H1 (cell line): ENCODE measurements around the gene TBPL2. TPM values are rescaled to one million over a fixed set of nuclear protein-coding genes. Genes with fewer than 3 reads are reported as not detected.

Source experiments
- CTCF ChIA-PET: fragments of 300-600 bp; sonication (Branson Sonifier 250); formaldehyde crosslinking; loops from one replicate; lab custom pipeline; 2021; ENCODE audit not compliant: partially characterized antibody; lab: Charles Lee
- POLR2A ChIA-PET: fragments of 300-600 bp; sonication (Branson Sonifier 250); formaldehyde crosslinking; loops from one replicate; lab custom pipeline; 2021; ENCODE audit warnings: inconsistent platforms; ENCODE audit not compliant: partially characterized antibody; lab: Charles Lee
- DNase-seq, 2 experiments: peaks; one replicate each; pipeline versions ENCODE4 v3.0.0 to v3.0.0-alpha.2; 2010 to 2022; ENCODE audit warnings: low spot score in 2 of 2, low read depth in 1 of 2, mixed read lengths in 1 of 2
- FAIRE-seq: peaks from 2 replicates; lab custom pipeline; 2011; peaks lifted over from hg19 to GRCh38; lab: Jason Lieb, UNC
- H2AFZ ChIP-seq: 2 replicates; pipeline ENCODE4 v1.8.1; 2012; ENCODE audit warnings: low read length, inconsistent platforms
- H2AK5ac ChIP-seq: 2 replicates; pipeline ENCODE4 v1.6.1; 2013; ENCODE audit warnings: low read depth, low read length
- H2BK120ac ChIP-seq: replicated peaks from 2 replicates; pipeline ENCODE3; 2013; ENCODE audit warnings: low read depth, low read length, inconsistent platforms
- H2BK12ac ChIP-seq: 2 replicates; pipeline ENCODE4 v1.6.1; 2013; ENCODE audit warnings: low read depth, low read length
- H2BK15ac ChIP-seq: 2 replicates; pipeline ENCODE4 v1.6.1; 2013; ENCODE audit warnings: low read length
- H2BK20ac ChIP-seq: 2 replicates; pipeline ENCODE4 v1.6.1; 2013; ENCODE audit warnings: low read length
- H2BK5ac ChIP-seq: 2 replicates; pipeline ENCODE4 v1.6.1; 2013; ENCODE audit warnings: low read depth, low read length
- H3K14ac ChIP-seq: 2 replicates; pipeline ENCODE4 v1.6.1; 2013; ENCODE audit warnings: inconsistent platforms; ENCODE audit not compliant: insufficient read length
- H3K18ac ChIP-seq: 2 replicates; pipeline ENCODE4 v1.6.1; 2013; ENCODE audit warnings: low read length; ENCODE audit errors: extremely low read depth
- H3K23ac ChIP-seq: 2 replicates; pipeline ENCODE4 v1.6.1; 2013; ENCODE audit warnings: inconsistent platforms; ENCODE audit not compliant: insufficient read length
- H3K23me2 ChIP-seq: 2 replicates; pipeline ENCODE4 v1.6.1; 2013; ENCODE audit warnings: low read depth, low read length
- H3K27ac ChIP-seq: 2 replicates; pipeline ENCODE4 v1.6.1; 2011; ENCODE audit warnings: low read depth, low read length, inconsistent platforms
- H3K27me3 ChIP-seq, 4 experiments: replicated peaks in 1 of 4; 1 replicate in 1 of 4; 2 replicates in 3 of 4; pipeline versions ENCODE4 v1.6.1 to v1.8.1; 2011 to 2013; ENCODE audit warnings: low read length in 3 of 4, mild to moderate bottlenecking in 3 of 4, inconsistent platforms in 2 of 4, mixed read lengths in 2 of 4, moderate library complexity in 1 of 4; ENCODE audit not compliant: control insufficient read depth in 3 of 4, insufficient read depth in 3 of 4; ENCODE audit errors: extremely low read depth in 1 of 4
- H3K36me3 ChIP-seq, 4 experiments: 2 replicates each; pipeline versions ENCODE4 v1.6.1 to v1.8.1; 2011 to 2013; ENCODE audit warnings: mild to moderate bottlenecking in 4 of 4, low read length in 3 of 4, moderate library complexity in 2 of 4, control low read depth in 1 of 4, inconsistent platforms in 1 of 4; ENCODE audit not compliant: insufficient read depth in 4 of 4, control insufficient read depth in 2 of 4
- H3K4ac ChIP-seq: replicated peaks from 2 replicates; pipeline ENCODE3; 2013; ENCODE audit warnings: low read length, low read depth, mixed read lengths, inconsistent platforms; ENCODE audit not compliant: insufficient read length
- H3K4me1 ChIP-seq, 4 experiments: replicated peaks in 1 of 4; 1 replicate in 1 of 4; 2 replicates in 3 of 4; pipeline versions ENCODE4 v1.6.1 to v1.8.1; 2011 to 2013; ENCODE audit warnings: low read length in 3 of 4, inconsistent platforms in 2 of 4, mixed read lengths in 1 of 4; ENCODE audit not compliant: insufficient read depth in 4 of 4, control insufficient read depth in 3 of 4
- H3K4me2 ChIP-seq, 2 experiments: 2 replicates each; pipeline versions ENCODE4 v1.6.1 to v1.8.1; 2011 to 2013; ENCODE audit warnings: low read depth in 2 of 2, low read length in 2 of 2, control low read depth in 1 of 2, inconsistent platforms in 1 of 2, mild to moderate bottlenecking in 1 of 2; ENCODE audit not compliant: insufficient read depth in 1 of 2
- H3K4me3 ChIP-seq, 4 experiments: fragments of 200-600, 300-600 bp in 1 of 4; sonication (generic), shearing (Covaris generic), sonication (Bioruptor Twin) in 1 of 4; 2 replicates each; pipeline versions ENCODE4 v1.5.1 to v1.8.1; 2011 to 2016; ENCODE audit warnings: low read length in 4 of 4, low read depth in 3 of 4, control low read depth in 2 of 4, inconsistent platforms in 2 of 4, mild to moderate bottlenecking in 2 of 4, mixed read lengths in 1 of 4, moderate library complexity in 1 of 4; ENCODE audit not compliant: insufficient read depth in 2 of 4; ENCODE audit errors: extremely low read depth in 1 of 4
- H3K56ac ChIP-seq: replicated peaks from 2 replicates; pipeline ENCODE3; 2013; ENCODE audit warnings: low read depth, mild to moderate bottlenecking, mixed read lengths, low read length, inconsistent platforms; ENCODE audit not compliant: insufficient read length
- H3K79me1 ChIP-seq: 2 replicates; pipeline ENCODE4 v1.6.1; 2013; ENCODE audit warnings: low read depth, low read length, control low read depth
- H3K79me2 ChIP-seq, 2 experiments: 2 replicates each; pipeline versions ENCODE4 v1.6.1 to v1.8.1; 2012 to 2013; ENCODE audit warnings: low read length in 2 of 2, mild to moderate bottlenecking in 2 of 2, inconsistent platforms in 1 of 2; ENCODE audit not compliant: insufficient read depth in 2 of 2, control insufficient read depth in 1 of 2
- H3K9ac ChIP-seq, 4 experiments: replicated peaks in 1 of 4; 1 replicate in 1 of 4; 2 replicates in 3 of 4; pipeline versions ENCODE4 v1.6.1 to v1.8.1; 2011 to 2013; ENCODE audit warnings: low read depth in 3 of 4, low read length in 3 of 4, control low read depth in 2 of 4, mild to moderate bottlenecking in 2 of 4, moderate library complexity in 2 of 4, inconsistent platforms in 1 of 4; ENCODE audit errors: extremely low read depth in 1 of 4
- H3K9me3 ChIP-seq, 2 experiments: 2 replicates each; pipeline versions ENCODE4 v1.6.1 to v1.8.1; 2012 to 2013; ENCODE audit warnings: mild to moderate bottlenecking in 2 of 2, moderate library complexity in 2 of 2, control low read depth in 1 of 2, inconsistent platforms in 1 of 2, low read depth in 1 of 2, low read length in 1 of 2, mixed read lengths in 1 of 2; ENCODE audit not compliant: insufficient read depth in 2 of 2
- H4K20me1 ChIP-seq, 2 experiments: replicated peaks in 1 of 2; 2 replicates each; pipeline versions ENCODE3 to v1.8.1; 2011 to 2013; ENCODE audit warnings: inconsistent platforms in 2 of 2, low read length in 2 of 2, mild to moderate bottlenecking in 1 of 2; ENCODE audit not compliant: insufficient read depth in 2 of 2, control insufficient read depth in 1 of 2
- H4K5ac ChIP-seq: 2 replicates; pipeline ENCODE4 v1.6.1; 2013; ENCODE audit warnings: low read length, low read depth, mixed read lengths, inconsistent platforms; ENCODE audit not compliant: insufficient read length
- H4K8ac ChIP-seq: 2 replicates; pipeline ENCODE4 v1.8.0; 2013; ENCODE audit warnings: mild to moderate bottlenecking, moderate library complexity, low read length, inconsistent platforms; ENCODE audit not compliant: insufficient read depth; ENCODE audit errors: extremely low read depth
- H4K91ac ChIP-seq: replicated peaks from 2 replicates; pipeline ENCODE3; 2013; ENCODE audit warnings: low read length, mixed read lengths, inconsistent platforms; ENCODE audit not compliant: insufficient read length
- ATF2 ChIP-seq: IDR thresholded peaks from 2 replicates; pipeline ENCODE4 v1.6.1; 2012; ENCODE audit warnings: low read length, inconsistent platforms
- CTBP2 ChIP-seq: IDR thresholded peaks from 2 replicates; pipeline ENCODE4 v1.7.0; 2011; ENCODE audit warnings: borderline replicate concordance, mild to moderate bottlenecking, moderate library complexity, mixed read lengths, low read length; ENCODE audit not compliant: insufficient read depth, insufficient read length
- PHF8 ChIP-seq: fragments of 200-600 bp; sonication (generic); conservative IDR thresholded peaks from 2 replicates; pipeline ENCODE4 v1.7.1; 2012; ENCODE audit warnings: low read depth, mild to moderate bottlenecking, inconsistent platforms, low read length, moderate library complexity
- POLR2AphosphoS5 ChIP-seq: IDR thresholded peaks from 2 replicates; pipeline ENCODE4 v1.6.1; 2011; ENCODE audit warnings: low read depth, low read length
- SIX5 ChIP-seq: IDR thresholded peaks from 2 replicates; pipeline ENCODE4 v1.6.1; 2011; ENCODE audit warnings: mild to moderate bottlenecking, low read depth, low read length
- TAF7 ChIP-seq: optimal IDR thresholded peaks from 2 replicates; pipeline ENCODE3; 2011; ENCODE audit warnings: low read depth, mild to moderate bottlenecking, inconsistent platforms, low read length, moderate library complexity, borderline replicate concordance
- TEAD4 ChIP-seq: IDR thresholded peaks from 2 replicates; pipeline ENCODE4 v1.6.1; 2012; ENCODE audit warnings: low read depth, low read length, inconsistent platforms, mixed read lengths
- WGBS, 2 experiments: shearing (Covaris generic) in 1 of 2; methylation state at CpG; one replicate each; pipeline versions ENCODE4 v1.1.6 to v1.1.7; 2013 to 2015; ENCODE audit warnings: low lambda C conversion rate in 2 of 2, mixed read lengths in 2 of 2, inconsistent platforms in 1 of 2, low coverage in 1 of 2, missing lambda C conversion rate in 1 of 2; ENCODE audit not compliant: insufficient replicate concordance in 2 of 2, insufficient coverage in 1 of 2, insufficient read length in 1 of 2; ENCODE audit errors: extremely low coverage in 1 of 2, missing lambda C conversion rate in 1 of 2; 5-methylcytosine and 5-hydroxymethylcytosine counted together
- polyA plus RNA-seq, 7 experiments: library from polyadenylated mRNA; depleted of rRNA in 3 of 7; stranded (reverse) in 5 of 7; unstranded in 2 of 7; fragments of >200 nt in 5 of 7; fragments of 200-250 nt in 2 of 7; gene quantifications; 1 replicate in 5 of 7; 2 replicates in 1 of 7; 4 replicates in 1 of 7; pipeline versions ENCODE4 v1.2.1 to v1.2.3, GENCODE V29; 2011 to 2013; ENCODE audit warnings: missing spikeins in 2 of 7, mixed read lengths in 2 of 7
- total RNA-seq: library from RNA; stranded (reverse); fragmentation: NEBNext Ultra II Directional; extraction: Animal tissue kit (Norgen Biotek cat#: 25700); gene quantifications from 2 replicates; pipeline ENCODE4 v1.2.1, GENCODE V29; 2021

The TBPL2 gene
- total and polyA plus RNA-seq, 2 of the 8 experiments (the other 6 are each of a cell fraction or from before 2014, with no cell fraction given): 0.03 TPM; not detected in 1

- peak within 1 kb of the TSS; percentile 72 for H4K91ac ChIP-seq
- H3K9me3 ChIP-seq: no peaks in the 10 kb centered on the region
- peaks cover 8% of the 10 kb centered on the region; the same call in 1 of the 2 replicates for H3K23me2 ChIP-seq
- FAIRE-seq (no peak), DNase-seq (peak in 1 of 2 experiments; percentile 88)
- ChIA-PET POLR2A (interaction anchor here (1.3 to 1.9 kb wide), 3 partner anchors 8 to 308 kb away, joined by 4 to 6 read pairs (median 4); no protein-coding TSS in a partner anchor), CTCF (interaction anchor here (0.6 to 2.3 kb wide), 2 partner anchors 8 to 233 kb away, joined by 3 to 5 read pairs; no protein-coding TSS in a partner anchor)
- H2BK120ac ChIP-seq: no peak within 1 kb of the TSS
- H2AK5ac ChIP-seq: no peak within 1 kb of the TSS
- no peaks in the 10 kb centered on the region for H3K27me3 ChIP-seq
- 7% methylated on average over 48 of the region's 57 CpGs; no CpG with 5 or more reads in 1 of the 2 experiments for WGBS, 2 experiments
- no peaks in the 10 kb centered on the region for H4K20me1 ChIP-seq
- H2BK12ac ChIP-seq: no peak within 1 kb of the TSS
- H3K27ac ChIP-seq: peak within 1 kb of the TSS; percentile 57; the same call in 1 of the 2 replicates
- no peaks in the 10 kb centered on the region; a peak in 1 of 7 replicates for H3K4me1 ChIP-seq
- H3K4ac ChIP-seq: peak within 1 kb of the TSS; percentile 82
- H2BK15ac ChIP-seq: no peak within 1 kb of the TSS
- H3K79me2 ChIP-seq: peaks cover 4 to 42% of the 10 kb centered on the region in 2 experiments; a peak in 3 of 4 replicates
- H3K4me2 ChIP-seq: peak within 1 kb of the TSS; percentile 66 to 86
- peak within 1 kb of the TSS; percentile 81 to 94 (median 86) for H3K4me3 ChIP-seq
- H2AFZ ChIP-seq: peak within 1 kb of the TSS; percentile 93
- H3K56ac ChIP-seq: peak within 1 kb of the TSS; percentile 54
- no peak within 1 kb of the TSS for H3K14ac ChIP-seq
- peak within 1 kb of the TSS; percentile 100 for H4K8ac ChIP-seq
- no peak within 1 kb of the TSS for H2BK20ac ChIP-seq
- peak within 1 kb of the TSS; percentile 72 for H2BK5ac ChIP-seq
- H3K23ac ChIP-seq: no peak within 1 kb of the TSS
- no peak within 1 kb of the TSS; the same call in 1 of the 2 replicates for H3K18ac ChIP-seq
- peak within 1 kb of the TSS; percentile 81 to 86 (median 84) for H3K9ac ChIP-seq
- no peaks in the 10 kb centered on the region for H3K79me1 ChIP-seq
- H4K5ac ChIP-seq: peak within 1 kb of the TSS; percentile 73
- H3K36me3 ChIP-seq: no peaks in the 10 kb centered on the region
- TF ChIP-seq TAF7 (peak; percentile 93), PHF8 (peak; percentile 98), ATF2 (no peak), SIX5 (peak; percentile 20; the same call in 1 of the 2 replicates), TEAD4 (0 out of 2 replicates have a peak, but pooled peaks have one; percentile 23), POLR2AphosphoS5 (peak; percentile 93), CTBP2 (no peak)
Measured at GRCh38 chr14:55411426-55412389, 28.7 kb downstream of the TBPL2 start, which contains the start of gene ATG14. ATG14 (minus strand) TSS chr14:55411830; CDS start chr14:55411822, 8 bp downstream.
